ENCODE data around the gene MEGF6.

The MEGF6 gene

GRCh38 chr1:3481836-3482375 lies 129.4 kb downstream of the MEGF6 start:
- DNase-seq, result no peak

GRCh38 chr1:3481046-3481445 lies 130.3 kb downstream of the MEGF6 start:
- no peak for DNase-seq

GRCh38 chr1:3480369-3480719 lies 131.0 kb downstream of the MEGF6 start:
- no peak for DNase-seq

GRCh38 chr1:3479511-3480368 lies 131.6 kb downstream of the MEGF6 start:
- no peak for DNase-seq

GRCh38 chr1:3478187-3478586 lies 133.1 kb downstream of the MEGF6 start:
- no peak for DNase-seq

GRCh38 chr1:3477241-3477995 lies 133.9 kb downstream of the MEGF6 start:
- DNase-seq, result no peak

- no peak for DNase-seq
These were observed 134.6 kb downstream of the MEGF6 start for GRCh38 chr1:3476666-3477065.

- no peak for DNase-seq
These were observed 135.3 kb downstream of the MEGF6 start for GRCh38 chr1:3475839-3476573.

GRCh38 chr1:3474421-3474820 lies 136.9 kb downstream of the MEGF6 start:
- DNase-seq, result no peak

- DNase-seq, result no peak
These were observed 137.3 kb downstream of the MEGF6 start for GRCh38 chr1:3474016-3474415.

GRCh38 chr1:3473381-3473844 lies 137.9 kb downstream of the MEGF6 start:
- DNase-seq, result no peak

GRCh38 chr1:3472906-3473305 lies 138.4 kb downstream of the MEGF6 start:
- no peak for DNase-seq

GRCh38 chr1:3472088-3472850 lies 139.0 kb downstream of the MEGF6 start:
- no peak for DNase-seq

- DNase-seq, result no peak
These were observed 139.8 kb downstream of the MEGF6 start for GRCh38 chr1:3471356-3472087.

GRCh38 chr1:3470650-3471355 lies 140.5 kb downstream of the MEGF6 start:
- no peak for DNase-seq

GRCh38 chr1:3469849-3470649 lies 141.3 kb downstream of the MEGF6 start:
- DNase-seq, result peak in 1 of 5 experiments; percentile 2

GRCh38 chr1:3469104-3469848 lies 142.0 kb downstream of the MEGF6 start:
- peak in 1 of 5 experiments; percentile 2 for DNase-seq

GRCh38 chr1:3468236-3469103 lies 142.8 kb downstream of the MEGF6 start:
- DNase-seq, result peak in 1 of 5 experiments; percentile 3

Data from T-helper 2 cell (primary cell).